CD4-positive, alpha-beta T cell treated with Interferon gamma for 1 hour (primary cell): Measurements from ENCODE around the gene KIFAP3.
"Not testable (repeated sequence)": the region's sequence is repeated elsewhere in the genome, so short reads cannot be mapped to it uniquely, and the experiment has no call there.

Experiments used
- DNase-seq: peaks from one replicate; pipeline ENCODE4 v3.0.0-alpha.2; 2020

Gene KIFAP3

GRCh38 chr1:169918220-169918619, 156.3 kb downstream of the KIFAP3 start:
- DNase-seq: not testable (repeated sequence)

DNA sequence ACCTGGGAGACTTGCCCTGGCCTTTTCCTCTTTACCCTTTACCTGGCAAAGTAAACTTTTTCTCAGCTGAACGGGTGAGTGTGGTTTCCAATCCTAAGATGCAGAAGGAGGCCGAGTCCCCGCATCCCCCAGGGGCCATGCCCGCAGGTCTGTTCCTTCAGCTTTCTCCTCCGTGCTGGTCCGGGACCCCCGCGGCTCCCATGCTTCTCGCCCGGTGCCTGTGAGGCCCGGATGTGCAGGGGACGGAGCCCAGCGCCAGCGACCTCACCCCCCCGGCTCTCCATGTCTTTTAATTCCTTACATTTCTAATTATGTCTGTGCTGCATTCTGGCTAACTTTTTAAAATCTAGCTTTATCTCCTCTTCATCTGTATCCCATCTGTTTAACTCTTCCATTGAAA, 159.3 kb downstream of the KIFAP3 start:
- DNase-seq: no peak

DNA sequence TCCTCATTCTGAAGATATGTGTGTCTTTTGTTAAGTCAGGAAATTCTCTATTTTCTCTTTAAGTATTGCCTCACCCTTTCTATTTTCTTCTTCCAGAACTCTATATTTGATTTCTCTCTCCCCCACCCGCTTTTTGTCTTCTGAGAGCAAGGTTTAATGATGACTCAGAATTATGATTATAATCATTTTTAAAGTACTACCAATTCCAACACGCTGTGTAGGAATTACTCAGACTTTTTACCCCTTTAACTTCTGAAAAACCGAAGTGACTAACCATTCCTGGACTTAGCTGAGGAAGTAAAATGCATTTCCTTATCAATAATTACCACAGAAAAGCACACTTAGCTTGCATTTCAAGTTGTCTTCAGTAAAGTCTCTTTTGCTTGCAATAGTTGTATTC, 160.0 kb downstream of the KIFAP3 start:
- DNase-seq: no peak

- DNase-seq: no peak
Observed at GRCh38 chr1:169909499-169909898, 165.0 kb downstream of the KIFAP3 start.

GRCh38 chr1:169906938-169907337, 167.6 kb downstream of the KIFAP3 start:
- DNase-seq: no peak

DNA sequence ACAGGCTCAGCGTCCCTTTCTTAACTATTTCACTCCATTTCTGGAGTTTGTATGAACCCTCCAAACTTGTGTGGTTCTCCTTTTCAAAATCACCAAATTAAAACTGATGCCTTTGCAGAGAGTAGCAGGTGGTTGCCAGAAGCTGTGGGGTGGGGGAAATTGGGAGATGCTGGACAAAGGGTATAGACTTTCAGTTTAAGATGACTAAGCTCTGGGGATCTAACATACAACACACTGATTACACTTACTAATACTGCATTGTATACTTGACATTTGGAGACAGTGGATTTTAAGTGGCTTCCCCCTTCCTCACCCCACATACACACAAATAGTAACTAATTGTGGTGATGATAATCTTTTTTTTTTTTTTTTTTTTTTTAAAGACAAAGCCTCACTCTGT, 169.7 kb downstream of the KIFAP3 start:
- DNase-seq: no peak

DNA sequence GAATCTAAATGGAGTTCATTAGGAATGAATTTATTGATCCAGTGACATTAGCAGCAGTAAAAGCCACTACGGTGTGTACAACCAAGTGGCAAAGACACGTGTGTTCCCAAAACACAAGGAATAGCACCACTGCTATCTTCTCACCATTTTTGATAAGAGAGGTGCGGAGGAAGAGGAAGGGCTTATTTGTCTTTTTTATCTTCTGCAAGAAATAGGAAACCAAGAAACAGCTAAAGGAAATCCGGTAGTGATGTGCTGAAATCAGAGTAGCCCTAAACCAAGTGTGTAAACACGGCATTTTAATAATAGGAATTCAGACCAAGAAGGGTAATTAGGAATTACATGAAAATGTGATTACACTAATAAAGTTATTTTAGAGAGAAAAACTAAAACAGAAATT, 171.7 kb downstream of the KIFAP3 start:
- no peak for DNase-seq

DNA sequence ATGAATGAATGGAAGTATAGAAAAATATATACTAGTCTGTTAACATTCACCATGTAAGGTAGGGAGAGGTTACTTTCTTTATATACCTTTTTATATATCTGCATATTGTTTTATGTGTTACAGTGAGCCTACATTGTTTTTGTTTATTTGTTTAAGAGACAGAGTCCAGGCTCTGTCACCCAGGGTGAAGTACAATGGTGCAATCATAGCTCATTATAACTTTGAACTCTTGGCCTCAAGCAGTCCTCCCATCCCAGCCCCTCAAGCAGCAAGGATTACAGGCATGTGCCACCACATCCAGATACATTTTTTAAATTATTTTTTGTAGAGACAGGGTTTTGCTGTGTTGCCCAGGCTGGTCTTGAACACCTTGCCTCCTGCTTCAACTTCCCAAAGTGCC, 173.4 kb downstream of the KIFAP3 start:
- DNase-seq: no peak

DNA sequence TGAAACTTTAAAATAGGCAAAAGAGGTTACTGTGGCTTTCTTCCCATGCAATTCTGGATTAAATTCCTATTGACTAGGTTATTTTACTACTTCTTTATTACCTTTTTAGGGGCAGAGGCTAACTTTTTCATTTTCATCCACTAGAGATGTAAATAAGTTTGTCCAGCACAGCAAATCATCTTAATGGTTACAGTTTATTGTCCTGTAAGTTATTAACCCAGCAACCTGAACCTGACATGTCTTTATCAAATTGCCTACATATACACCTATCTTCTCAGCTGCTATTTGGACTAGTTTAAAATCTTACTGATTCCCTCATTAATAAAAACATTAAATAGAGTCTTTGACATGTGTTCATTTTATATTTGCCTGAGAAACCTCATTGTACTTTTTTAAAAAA, 173.9 kb downstream of the KIFAP3 start:
- no peak for DNase-seq

GRCh38 chr1:169899519-169900217, 174.8 kb downstream of the KIFAP3 start:
- no peak for DNase-seq

- DNase-seq: peak; percentile 5
Observed at GRCh38 chr1:169896013-169896412, 178.5 kb downstream of the KIFAP3 start.

- no peak for DNase-seq
Observed at GRCh38 chr1:169894424-169895145, 179.9 kb downstream of the KIFAP3 start.

GRCh38 chr1:169893645-169894423, 180.7 kb downstream of the KIFAP3 start, which contains the start of gene SCYL3:
SCYL3 (minus strand) TSS chr1:169893896; CDS start chr1:169888840, 5,056 bp downstream.
- peak; percentile 93 for DNase-seq

GRCh38 chr1:169892927-169893644, 181.4 kb downstream of the KIFAP3 start:
- DNase-seq: no peak

DNA sequence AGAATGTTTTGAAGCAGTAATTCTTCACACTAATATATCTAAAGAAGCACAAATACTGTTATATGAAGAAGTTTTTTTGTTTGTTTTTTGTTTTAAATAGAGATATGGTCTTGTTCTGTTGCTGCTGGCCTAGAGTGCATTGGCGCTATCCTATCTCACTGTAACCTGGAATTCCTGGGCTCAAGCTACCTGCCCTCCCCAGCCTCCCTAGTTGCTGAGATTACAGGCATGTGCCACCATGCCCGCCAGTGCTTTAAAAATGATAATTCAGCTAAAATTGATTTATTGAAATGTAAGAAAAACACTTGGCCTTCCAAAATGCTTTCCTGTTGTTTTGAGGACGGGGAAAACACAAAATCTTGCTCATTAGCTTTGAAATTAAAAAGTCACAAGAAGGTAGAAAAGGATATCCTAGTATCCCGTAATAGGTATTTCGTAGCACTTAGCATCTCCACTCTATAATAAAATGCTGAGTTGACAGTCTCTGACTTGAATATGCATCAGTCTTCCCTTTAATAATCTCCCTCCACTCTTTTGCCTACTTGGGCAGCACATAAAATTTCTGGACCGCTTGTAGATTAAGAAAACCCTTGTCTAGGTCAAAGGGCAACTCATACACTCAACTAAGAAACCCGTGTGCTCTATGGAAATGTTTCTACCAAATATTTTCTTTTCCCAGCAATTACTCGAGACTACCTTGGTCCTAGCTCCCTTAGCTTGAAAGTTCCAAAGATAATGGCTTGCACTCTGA, 182.1 kb downstream of the KIFAP3 start:
- no peak for DNase-seq

DNA sequence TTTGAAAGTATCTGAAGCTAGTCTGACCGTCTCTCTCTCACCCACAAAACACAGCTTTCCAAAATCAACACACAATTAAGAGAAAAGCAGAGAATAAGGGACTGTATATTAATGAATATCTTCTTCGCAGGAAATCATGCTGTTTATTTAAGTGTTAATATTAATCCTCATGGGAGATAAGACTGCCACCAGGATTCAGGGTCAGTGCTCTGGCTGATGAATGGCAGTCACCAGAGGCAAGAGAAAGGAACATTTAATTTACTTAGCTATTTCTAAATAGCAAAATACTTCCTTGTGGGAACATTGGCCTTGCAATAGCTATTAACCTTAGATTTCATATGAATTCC, 183.0 kb downstream of the KIFAP3 start:
- no peak for DNase-seq

- peak; percentile 27 for DNase-seq
Observed at GRCh38 chr1:169890761-169891538, 183.5 kb downstream of the KIFAP3 start.

DNA sequence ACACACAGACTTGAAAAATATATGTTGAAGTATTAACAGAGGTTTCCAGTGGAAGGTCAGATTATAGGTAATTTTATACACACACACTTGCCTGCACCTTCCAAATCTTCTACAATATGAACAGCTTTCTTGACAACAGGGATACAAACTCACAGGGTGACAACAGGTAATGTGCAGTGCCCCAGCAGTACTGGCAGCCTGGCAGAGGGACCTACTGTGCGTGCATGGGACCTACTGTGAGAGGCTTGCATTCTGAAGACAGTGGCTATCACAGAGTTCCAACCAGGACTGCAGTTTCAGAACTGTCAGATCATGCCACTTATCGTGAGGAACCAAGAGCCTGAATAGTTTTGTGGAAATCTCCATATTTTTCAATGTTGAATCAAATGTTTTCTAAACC, 184.6 kb downstream of the KIFAP3 start:
- no peak for DNase-seq

- DNase-seq: no peak
Observed at GRCh38 chr1:169886931-169887330, 187.6 kb downstream of the KIFAP3 start.

GRCh38 chr1:169886422-169886821, 188.1 kb downstream of the KIFAP3 start:
- DNase-seq: no peak

DNA sequence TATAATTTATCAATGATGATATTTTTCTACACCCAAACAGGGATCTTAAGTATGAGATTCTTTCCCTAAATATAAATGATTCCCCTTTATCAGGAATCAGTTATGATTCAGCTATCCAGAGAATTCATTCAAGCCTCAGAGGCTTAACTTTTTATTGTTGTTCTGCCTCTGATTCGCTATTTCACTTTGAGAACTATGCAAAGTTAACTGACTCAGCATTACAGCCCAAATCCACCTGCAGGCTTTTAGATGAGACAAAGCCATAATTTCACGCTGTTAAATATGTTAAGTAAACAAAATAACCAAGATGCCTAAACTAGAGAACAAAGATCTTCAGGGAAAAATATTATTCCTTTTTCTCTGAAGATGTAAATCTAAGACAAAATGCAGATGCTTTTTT, 189.3 kb downstream of the KIFAP3 start:
- no peak for DNase-seq

- no peak for DNase-seq
Observed at GRCh38 chr1:169884634-169885033, 189.9 kb downstream of the KIFAP3 start.
